ENCODE data around the gene CHEK2.
"Not testable (repeated sequence)": the region's sequence is repeated elsewhere in the genome, so short reads cannot be mapped to it uniquely, and the experiment has no call there.

Gene CHEK2

DNA sequence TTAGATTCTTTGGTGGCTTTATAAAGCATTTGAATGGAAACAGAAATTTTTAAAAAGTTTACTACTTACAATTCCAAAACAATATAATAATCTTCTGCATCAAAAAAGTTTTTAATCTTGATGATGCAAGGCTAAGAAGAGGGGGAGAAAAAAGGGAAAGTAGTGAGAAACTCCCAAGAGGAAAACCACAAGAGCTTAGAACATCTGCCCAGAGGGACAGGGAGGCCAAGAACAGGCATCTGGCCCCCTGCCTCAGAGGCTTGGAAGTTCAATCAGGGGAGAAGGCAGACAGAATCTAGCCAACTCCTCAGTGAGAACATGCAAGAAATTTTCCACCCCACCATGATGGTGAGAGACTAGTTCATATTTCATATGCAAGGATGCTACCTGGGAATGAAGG lies 38.2 kb downstream of the CHEK2 start:
- no peak for DNase-seq (ENCODE audit: low spot score)
- CTCF ChIA-PET, result interaction anchor here (0.6 kb wide), 1 partner anchor 109 kb away, joined by 3 read pairs; no protein-coding TSS in a partner anchor
- H3K27ac ChIP-seq, result no peak overlapping the region
- POLR2A ChIA-PET (ENCODE audit: low non-redundant PET), result no interaction called here
- TF ChIP-seq, protein P1, sequence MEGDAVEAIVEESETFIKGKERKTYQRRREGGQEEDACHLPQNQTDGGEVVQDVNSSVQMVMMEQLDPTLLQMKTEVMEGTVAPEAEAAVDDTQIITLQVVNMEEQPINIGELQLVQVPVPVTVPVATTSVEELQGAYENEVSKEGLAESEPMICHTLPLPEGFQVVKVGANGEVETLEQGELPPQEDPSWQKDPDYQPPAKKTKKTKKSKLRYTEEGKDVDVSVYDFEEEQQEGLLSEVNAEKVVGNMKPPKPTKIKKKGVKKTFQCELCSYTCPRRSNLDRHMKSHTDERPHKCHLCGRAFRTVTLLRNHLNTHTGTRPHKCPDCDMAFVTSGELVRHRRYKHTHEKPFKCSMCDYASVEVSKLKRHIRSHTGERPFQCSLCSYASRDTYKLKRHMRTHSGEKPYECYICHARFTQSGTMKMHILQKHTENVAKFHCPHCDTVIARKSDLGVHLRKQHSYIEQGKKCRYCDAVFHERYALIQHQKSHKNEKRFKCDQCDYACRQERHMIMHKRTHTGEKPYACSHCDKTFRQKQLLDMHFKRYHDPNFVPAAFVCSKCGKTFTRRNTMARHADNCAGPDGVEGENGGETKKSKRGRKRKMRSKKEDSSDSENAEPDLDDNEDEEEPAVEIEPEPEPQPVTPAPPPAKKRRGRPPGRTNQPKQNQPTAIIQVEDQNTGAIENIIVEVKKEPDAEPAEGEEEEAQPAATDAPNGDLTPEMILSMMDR (conservative IDR thresholded peaks at IDR 0.05; ENCODE audit: low read depth), result no peak

DNA sequence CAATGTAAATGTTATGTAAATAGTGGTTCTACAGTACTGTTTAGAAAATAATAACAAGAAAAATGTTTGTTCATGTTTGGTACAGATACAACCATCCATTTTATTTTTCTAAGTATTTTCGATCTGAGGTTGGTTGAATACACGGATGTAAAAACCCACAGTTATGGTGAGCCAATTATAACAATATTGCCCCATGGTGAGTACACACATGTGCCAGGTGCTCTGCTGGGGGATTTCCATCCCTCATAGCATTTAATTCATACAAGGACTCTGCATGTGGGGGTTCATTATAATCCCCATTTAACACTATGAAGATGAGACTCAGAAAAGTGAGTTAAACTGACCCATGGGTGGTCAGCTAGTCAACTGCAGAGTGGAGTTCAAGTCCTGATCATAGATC lies 38.7 kb downstream of the CHEK2 start:
- no peak for DNase-seq (ENCODE audit: low spot score)
- TF ChIP-seq, protein P1 (conservative IDR thresholded peaks at IDR 0.05; ENCODE audit: low read depth), result no peak
- CTCF ChIA-PET, result no interaction called here

DNA sequence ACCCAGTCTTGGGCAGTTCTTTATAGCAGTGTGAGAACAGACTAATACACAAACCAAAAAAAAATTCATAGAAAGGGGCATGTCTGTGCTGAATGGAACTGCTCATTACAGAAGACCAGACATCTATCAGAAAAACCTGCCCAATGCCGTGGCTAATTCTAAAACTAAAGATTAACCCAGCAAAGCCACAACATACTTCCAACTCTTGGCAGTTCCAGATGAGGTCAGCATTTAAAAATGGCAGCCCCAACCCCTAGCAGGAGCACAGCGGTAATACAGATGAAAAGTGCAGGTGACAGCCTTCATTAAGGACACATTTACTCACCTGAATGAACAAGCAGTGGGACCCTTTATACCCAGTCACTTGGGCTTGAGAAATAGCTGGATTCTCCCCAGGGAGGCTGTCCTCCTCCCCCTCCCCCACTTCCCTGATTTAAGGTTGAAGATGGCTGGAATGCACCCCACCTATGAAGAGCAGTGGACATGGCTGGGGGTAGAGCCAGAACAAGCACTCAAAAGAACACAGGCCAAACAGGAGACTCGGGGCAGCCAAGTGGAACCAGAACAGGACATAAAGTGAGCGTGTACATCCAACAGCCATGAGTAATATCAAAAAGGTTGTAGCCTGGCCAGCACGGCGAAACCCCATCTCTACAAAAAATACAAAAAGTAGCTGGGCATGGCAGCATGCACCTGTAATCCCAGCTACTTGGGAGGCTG lies 48.4 kb downstream of the CHEK2 start:
- POLR2A ChIA-PET (ENCODE audit: low non-redundant PET); H3K27ac ChIP-seq; DNase-seq (ENCODE audit: low spot score); CTCF ChIA-PET: not testable (repeated sequence)

More for the DNA sequence above, 38.7 kb downstream of the CHEK2 start:
- no peak overlapping the region for H3K27ac ChIP-seq
- POLR2A ChIA-PET (ENCODE audit: low non-redundant PET), result no interaction called here

DNA sequence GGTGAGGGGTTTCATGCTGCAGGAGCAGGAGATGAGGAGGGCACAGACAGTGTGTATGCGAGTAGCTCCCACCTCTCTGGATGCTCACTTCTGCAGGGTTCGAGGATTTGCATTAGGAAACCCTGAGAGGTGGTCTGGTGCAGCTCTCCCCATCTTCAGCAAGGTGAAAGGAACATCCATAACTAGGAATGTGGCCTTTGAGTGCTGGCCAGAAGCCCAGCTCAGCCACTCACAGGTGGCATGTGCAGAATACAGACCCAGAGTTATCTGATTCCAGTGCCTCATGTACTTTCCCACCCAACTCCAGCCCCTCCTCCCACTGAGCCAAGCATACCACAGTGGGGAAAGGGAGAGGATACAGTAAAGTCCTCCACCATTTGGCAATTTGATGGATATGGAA lies 51.8 kb downstream of the CHEK2 start:
- DNase-seq (ENCODE audit: low spot score); H3K27ac ChIP-seq; CTCF ChIA-PET; POLR2A ChIA-PET (ENCODE audit: low non-redundant PET): not testable (repeated sequence)

DNA sequence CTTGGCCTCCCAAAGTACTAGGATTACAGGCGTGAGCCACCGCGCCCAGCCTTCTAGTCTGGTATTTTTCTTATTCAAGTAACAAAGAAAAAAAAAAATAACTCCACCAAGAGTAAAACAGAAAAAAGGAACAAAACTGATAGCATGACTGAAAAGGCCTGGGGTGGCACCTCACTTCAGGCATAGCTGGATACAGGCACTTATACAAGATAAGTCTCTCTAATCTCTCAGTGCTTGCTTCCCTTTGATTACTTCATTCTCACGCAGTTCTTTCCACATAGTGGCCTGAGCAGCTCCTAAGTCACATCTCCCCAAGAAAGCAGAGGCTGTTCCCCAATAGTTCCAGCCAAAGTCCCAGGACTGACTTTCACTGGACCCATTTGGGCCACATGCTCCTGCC lies 58.7 kb downstream of the CHEK2 start:
- POLR2A ChIA-PET (ENCODE audit: low non-redundant PET); CTCF ChIA-PET; H3K27ac ChIP-seq; DNase-seq (ENCODE audit: low spot score): not testable (repeated sequence)

DNA sequence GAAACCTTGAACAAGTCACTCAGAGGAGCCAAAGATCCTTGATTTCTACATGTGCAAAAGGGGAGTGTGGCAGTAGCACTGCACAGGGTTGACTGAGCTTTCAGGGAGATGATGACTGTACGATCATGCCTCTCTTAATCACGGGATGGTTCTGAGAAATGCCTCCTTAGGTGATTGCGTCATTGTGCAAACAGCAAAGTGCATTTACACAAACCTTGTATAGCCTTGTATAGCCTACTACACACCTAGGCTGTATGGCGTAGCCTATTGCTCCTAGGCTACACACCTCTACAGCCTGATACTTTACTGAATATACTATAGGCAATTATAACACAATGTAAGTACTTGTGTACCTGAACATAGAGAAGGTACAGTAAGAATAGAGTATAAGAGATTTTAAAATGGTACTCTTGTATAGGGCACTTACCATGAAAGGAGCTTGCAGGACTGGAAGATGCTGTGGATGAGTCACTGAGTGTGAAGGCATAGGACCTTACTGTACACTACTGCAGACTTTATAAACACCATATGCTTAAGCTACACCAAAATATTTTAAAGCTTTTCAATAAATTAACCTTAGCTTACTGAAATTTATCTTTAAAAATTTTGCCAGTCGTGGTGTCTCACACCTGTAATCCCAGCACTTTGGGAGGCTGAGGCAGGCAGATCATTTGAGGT lies 60.7 kb downstream of the CHEK2 start:
- DNase-seq (ENCODE audit: low spot score); POLR2A ChIA-PET (ENCODE audit: low non-redundant PET): not testable (repeated sequence)
- H3K27ac ChIP-seq, result peak overlapping the region; percentile 36; the same call in 1 of the 2 replicates
- CTCF ChIA-PET, result interaction anchor here (0.6 kb wide), 1 partner anchor 177 kb away, joined by 3 read pairs; no protein-coding TSS in a partner anchor

DNA sequence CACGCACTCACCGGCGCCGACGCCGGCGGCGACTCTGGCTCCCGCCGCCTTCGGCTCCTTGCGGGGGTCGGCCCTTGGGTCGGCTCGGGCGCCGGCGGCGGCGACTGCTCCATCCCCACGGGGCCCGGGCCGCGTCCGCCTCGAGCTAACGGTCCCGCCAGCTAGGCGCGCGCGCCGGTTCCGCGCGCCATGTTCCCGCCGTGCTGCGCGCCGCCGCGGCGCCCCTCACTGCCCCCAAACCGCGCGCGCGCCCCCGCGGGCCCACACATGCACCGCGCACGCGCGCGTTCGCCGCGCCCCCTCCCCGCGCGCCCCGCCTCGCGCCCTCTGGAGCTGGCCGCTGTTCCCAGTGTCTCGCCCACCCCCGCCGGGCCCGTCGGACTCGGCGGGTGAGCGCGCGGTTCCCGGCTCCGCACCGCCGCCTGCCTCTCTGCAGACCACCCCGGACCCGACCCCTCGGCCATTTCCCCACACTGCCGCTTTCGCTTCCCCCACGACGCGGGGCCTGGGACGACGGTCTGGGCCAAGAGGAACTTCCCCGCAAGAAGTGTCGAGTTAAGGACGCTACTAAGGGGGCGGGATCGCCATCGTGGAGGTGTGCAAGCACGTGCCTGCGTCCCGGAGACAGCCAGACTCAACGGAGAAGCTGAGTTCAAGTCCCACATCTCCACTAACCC lies 61.9 kb downstream of the CHEK2 start, which contains the start of gene TTC28:
Gene TTC28 (minus strand): TSS at position 230 of the 677 bp plus-strand sequence. CDS start 117 bp downstream, at position 113.
- peak within 1 kb of the TSS; percentile 70 for H3K27ac ChIP-seq
- CTCF ChIA-PET, result interaction anchor here (0.6 kb wide), 2 partner anchors 79 to 178 kb away, joined by 3 to 4 read pairs; no protein-coding TSS in a partner anchor
- POLR2A ChIA-PET (ENCODE audit: low non-redundant PET); DNase-seq (ENCODE audit: low spot score): not testable (repeated sequence)

DNA sequence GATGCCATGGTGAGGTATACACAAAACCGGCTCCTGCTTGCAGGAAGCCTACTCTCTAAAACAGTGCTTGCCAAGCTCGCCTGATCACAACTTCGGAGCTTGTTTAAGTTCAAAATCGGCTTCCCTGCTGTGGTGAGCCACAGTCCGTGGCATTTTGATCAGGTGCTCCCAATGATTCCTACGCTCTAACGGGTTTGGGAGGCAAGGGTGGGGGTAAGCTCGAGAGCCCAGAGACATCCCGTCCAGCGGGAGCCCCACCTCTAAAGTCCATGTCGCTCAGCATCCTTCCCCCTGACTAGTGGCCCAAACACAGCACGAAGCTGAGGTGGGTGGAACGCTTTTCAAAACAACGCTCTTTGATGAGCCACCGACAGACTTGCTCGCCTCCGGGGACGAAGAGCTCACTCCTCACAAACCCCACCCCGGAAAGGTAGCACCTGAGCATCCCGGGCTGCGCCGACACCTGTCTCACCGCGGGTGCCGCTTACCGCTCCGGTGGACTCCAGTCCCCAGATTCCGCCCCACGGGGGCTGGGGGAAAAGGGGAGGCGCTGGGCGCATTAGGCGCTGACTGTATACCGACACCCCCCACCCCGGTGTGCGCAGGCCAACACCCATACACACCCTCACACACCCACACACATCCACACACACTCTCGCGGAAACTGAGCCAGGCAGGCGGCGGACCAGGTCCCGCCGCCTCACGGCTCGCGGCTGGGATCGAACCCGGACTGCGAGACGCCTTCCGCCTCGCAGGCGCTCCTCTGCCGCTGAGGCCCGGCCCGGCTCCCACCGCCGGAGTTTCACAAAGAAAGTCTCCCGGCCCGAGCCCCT lies 62.6 kb downstream of the CHEK2 start:
- CTCF ChIA-PET, result interaction anchor here (0.5 to 0.7 kb wide), 2 partner anchors 78 to 108 kb away, joined by 3 read pairs; no protein-coding TSS in a partner anchor
- POLR2A ChIA-PET (ENCODE audit: low non-redundant PET); DNase-seq (ENCODE audit: low spot score): not testable (repeated sequence)
- peak overlapping the region; percentile 70 for H3K27ac ChIP-seq

DNA sequence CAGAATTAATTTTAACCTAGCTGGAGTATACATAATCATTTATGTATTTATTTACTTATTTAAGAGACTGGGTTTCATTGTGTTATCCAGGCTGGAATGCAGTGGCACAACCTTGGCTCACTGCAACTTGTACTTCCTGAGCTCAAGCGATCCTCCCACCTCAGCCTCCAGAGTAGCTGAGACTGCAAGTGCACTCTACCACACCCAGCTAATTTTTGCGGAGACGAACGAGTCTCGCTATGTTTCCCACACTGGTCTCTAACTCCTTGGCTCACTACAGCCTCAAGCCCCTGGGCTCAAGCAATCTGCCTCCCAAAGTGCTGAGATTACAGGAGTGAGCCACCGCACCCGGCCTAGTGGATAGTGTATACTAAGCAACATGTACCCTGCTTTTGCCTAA lies 63.5 kb downstream of the CHEK2 start:
- POLR2A ChIA-PET (ENCODE audit: low non-redundant PET); H3K27ac ChIP-seq: not testable (repeated sequence)
- CTCF ChIA-PET, result interaction anchor here (0.5 kb wide), 1 partner anchor 108 kb away, joined by 3 read pairs; no protein-coding TSS in a partner anchor

More for the DNA sequence above, 63.5 kb downstream of the CHEK2 start:
- not testable (repeated sequence) for DNase-seq (ENCODE audit: low spot score)

Data from RWPE1 (cell line).